GM12864 (cell line): ENCODE measurements around the gene PADI4.

Experiments
- DNase-seq: peaks from one replicate; pipeline ENCODE4 v3.0.0-alpha.2; 2011; ENCODE audit warnings: low read depth
- H3K4me3 ChIP-seq: 2 replicates; pipeline ENCODE4 v1.5.1; 2011; ENCODE audit warnings: mild to moderate bottlenecking, low read depth, low read length, control low read depth
- CTCF ChIP-seq: IDR thresholded peaks from 2 replicates; pipeline ENCODE4 v1.5.1; 2011; ENCODE audit warnings: low read depth, mild to moderate bottlenecking, moderate library complexity, low read length, control low read depth, inconsistent platforms; ENCODE audit errors: missing control alignments

Gene PADI4

GRCh38 chr1:17358557-17358956, 50.6 kb downstream of the PADI4 start:
- TF ChIP-seq CTCF: no peak
- H3K4me3 ChIP-seq: no peak overlapping the region
- no peak for DNase-seq

GRCh38 chr1:17359031-17359430, 51.0 kb downstream of the PADI4 start:
- no peak for DNase-seq
- no peak overlapping the region for H3K4me3 ChIP-seq
- no peak for TF ChIP-seq CTCF

GRCh38 chr1:17359808-17360207, 51.8 kb downstream of the PADI4 start:
- no peak overlapping the region for H3K4me3 ChIP-seq
- DNase-seq: no peak
- TF ChIP-seq CTCF: no peak

GRCh38 chr1:17360272-17360956, 52.4 kb downstream of the PADI4 start:
- no peak for TF ChIP-seq CTCF
- DNase-seq: no peak
- H3K4me3 ChIP-seq: no peak overlapping the region

- no peak for DNase-seq
- H3K4me3 ChIP-seq: no peak overlapping the region
- TF ChIP-seq CTCF: no peak
Measured at GRCh38 chr1:17361687-17362086, 53.7 kb downstream of the PADI4 start.

GRCh38 chr1:17363351-17363750, 55.4 kb downstream of the PADI4 start:
- DNase-seq: no peak
- no peak overlapping the region for H3K4me3 ChIP-seq
- TF ChIP-seq CTCF: no peak

GRCh38 chr1:17363771-17364170, 55.8 kb downstream of the PADI4 start:
- no peak for DNase-seq
- TF ChIP-seq CTCF: no peak
- no peak overlapping the region for H3K4me3 ChIP-seq
